ENCODE results near the gene HDAC9.

The HDAC9 gene

DNA sequence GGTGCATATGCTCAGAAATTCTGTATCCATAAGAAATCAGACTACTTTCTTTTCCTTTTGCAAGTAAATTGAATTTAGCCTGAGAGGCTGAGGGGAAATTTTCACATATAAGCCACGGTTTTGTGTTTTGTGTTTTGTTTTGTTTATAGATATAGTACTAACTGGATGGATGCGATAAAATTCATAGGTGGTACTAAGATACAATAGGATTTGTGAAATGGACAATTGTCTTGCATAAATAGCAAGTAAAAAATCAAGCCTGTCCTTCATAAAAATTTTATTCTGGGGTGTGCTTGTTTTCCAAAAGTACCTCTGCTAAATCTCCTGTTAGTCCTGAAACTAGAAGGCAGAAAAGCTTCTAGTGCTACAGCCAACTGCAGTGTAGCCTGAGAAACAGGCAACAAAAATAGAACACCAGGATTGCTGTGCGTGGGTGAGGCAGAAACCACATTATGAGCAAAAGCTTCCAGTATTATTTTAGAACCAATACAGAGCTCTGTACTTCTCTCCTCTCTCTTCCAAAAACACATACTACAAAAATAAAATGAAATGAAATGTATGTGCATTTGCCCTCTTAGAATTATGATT, 634 bp upstream of the HDAC9 start:
- DNase-seq: peak; percentile 72 to 78 (median 73)

GRCh38 chr7:18496341-18496700, 772 bp downstream of the HDAC9 start:
- no peak for DNase-seq

GRCh38 chr7:18497082-18497481, 1.5 kb downstream of the HDAC9 start:
- no peak for DNase-seq

GRCh38 chr7:18497800-18498199, 2.3 kb downstream of the HDAC9 start:
- no peak for DNase-seq

GRCh38 chr7:18498341-18498740, 2.8 kb downstream of the HDAC9 start:
- DNase-seq: no peak

- DNase-seq: no peak
Observed at GRCh38 chr7:18499407-18500177, 4.0 kb downstream of the HDAC9 start.

DNA sequence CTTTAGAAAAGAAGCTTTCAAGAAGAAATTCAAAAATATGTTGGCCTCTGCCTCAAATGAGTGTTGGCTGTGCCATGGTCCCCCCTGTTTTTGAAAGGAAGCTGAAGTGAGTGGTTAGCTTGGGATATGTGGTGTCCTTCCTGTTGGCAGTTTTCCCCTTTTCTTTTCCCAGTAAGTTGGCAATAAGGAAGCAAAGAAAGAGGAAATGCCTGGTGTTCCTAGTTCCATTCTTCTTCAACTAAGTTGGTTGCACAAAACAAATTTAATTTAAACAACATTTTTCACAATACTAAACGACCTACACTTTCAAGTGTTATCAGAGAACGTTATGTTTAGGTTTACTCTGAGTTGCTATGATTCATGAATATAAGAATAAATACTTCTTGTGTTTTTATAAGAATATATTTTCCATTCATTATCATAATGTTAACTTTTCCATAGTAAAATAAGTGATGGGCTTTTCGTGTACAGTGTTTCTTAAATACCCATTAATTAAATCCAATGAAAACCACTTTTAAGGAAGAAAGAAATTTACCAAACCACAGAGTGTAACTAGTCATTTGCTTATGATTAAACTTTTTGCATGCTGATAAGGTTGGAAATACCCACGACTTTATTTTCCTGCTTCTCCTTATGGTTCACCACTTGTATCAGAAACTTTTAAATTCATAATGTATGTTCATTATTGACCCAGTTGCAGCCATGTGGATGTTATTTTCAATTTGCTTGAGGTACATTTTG, 7.7 kb downstream of the HDAC9 start:
- DNase-seq: peak; percentile 52 to 84 (median 79)

DNA sequence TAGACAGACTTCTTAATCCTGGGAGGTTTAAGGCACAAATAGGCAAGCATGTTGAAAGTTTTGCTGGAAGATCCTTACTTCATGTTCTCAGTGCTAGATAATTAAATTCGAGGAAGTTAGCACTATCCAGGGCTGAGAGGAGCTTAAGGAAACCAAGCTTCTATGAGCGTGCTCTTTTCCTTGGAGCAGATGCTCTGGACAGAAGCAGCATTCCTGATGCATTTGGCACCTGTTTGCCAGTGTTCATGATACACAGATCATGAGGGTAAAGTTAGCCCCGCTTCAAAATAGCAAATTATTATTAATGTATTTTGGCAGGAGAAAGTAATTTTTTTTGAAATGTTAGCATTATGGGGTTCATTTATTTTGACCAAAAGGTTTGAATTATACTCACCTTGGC, 9.4 kb downstream of the HDAC9 start:
- peak in 1 of 3 donors; percentile 31 for DNase-seq

- peak; percentile 53 to 70 (median 65) for DNase-seq
Observed at GRCh38 chr7:18505870-18506460, 10.4 kb downstream of the HDAC9 start.

GRCh38 chr7:18508443-18509427, 13.2 kb downstream of the HDAC9 start:
- peak; percentile 84 to 98 (median 94) for DNase-seq

- DNase-seq: peak; percentile 57 to 80 (median 75)
Observed at GRCh38 chr7:18509481-18509880, 13.9 kb downstream of the HDAC9 start.

DNA sequence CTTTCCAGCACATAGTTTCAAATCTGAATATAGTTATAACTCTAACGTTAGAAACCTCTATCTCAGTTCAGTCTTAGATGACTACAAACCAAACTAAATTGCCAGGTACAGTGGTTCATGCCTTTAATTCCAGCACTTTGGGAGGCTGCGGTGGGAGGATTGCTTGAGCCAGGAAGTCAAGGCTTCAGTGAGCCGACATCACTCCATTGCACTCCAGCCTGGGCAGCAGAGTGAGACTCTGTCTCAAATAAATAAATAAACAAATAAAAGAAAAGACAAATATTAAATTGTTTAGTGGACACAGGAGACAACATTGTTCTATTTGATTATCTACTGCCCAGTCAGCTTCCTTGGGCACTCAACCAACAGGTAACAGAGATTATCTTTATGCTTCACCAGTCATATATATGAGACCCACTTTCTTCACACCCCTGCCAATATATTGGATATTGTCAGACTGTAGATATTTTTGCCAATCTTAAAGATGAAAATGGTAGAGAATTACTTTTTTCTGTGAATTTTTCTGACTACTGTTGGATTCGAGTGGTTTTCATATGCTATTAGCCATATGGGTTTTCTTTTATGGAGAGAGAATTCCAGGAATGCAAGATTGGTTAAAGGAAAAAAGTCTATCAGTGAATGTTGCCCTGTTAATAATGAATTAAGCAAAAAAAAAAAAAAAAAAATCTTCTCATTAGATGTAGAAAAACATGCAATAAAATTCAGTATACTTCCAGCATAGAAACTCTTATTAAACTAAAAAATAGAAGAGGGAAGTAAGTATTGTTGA, 16.0 kb downstream of the HDAC9 start:
- DNase-seq: no peak

DNA sequence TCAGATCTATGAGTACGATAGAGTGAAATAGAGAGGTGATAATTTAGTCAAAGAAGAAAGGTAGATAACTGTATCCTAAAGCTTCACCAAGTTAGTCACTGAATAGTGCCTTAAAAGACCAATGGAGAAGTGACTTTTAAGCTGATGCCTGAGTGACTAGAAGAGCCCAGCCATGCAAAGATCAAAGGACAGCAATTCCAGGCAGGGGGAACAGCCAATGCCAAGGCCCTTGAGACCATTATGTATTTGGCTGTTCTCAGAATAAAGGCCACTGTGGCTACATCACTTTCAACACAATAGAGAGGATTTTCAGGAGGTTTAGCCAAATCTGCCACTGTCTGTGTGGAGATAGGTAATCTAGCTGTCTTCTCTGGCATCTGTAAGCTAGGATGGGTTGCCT, 17.8 kb downstream of the HDAC9 start:
- DNase-seq: no peak

DNA sequence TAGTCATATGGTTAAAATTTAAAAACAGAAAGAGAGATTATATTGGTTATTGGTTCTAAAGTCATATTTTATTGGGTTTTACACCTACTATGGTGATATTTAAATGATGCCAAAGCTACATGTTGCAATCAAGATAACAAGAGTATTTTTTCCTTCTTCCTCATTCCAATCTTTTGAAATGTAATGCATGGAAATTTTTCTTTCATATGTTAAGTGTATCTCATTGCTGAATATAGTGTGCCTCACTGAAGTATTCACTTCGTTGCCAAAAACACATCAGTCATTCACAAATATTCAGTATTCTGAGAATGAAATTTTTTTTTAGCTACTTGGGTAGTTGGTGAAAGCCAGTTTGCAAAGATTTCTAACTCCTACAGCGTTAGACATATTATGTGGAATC, 19.5 kb downstream of the HDAC9 start:
- DNase-seq: no peak

- no peak for DNase-seq
Observed at GRCh38 chr7:18517646-18518045, 22.1 kb downstream of the HDAC9 start.

- DNase-seq: no peak
Observed at GRCh38 chr7:18518555-18518954, 23.0 kb downstream of the HDAC9 start.

DNA sequence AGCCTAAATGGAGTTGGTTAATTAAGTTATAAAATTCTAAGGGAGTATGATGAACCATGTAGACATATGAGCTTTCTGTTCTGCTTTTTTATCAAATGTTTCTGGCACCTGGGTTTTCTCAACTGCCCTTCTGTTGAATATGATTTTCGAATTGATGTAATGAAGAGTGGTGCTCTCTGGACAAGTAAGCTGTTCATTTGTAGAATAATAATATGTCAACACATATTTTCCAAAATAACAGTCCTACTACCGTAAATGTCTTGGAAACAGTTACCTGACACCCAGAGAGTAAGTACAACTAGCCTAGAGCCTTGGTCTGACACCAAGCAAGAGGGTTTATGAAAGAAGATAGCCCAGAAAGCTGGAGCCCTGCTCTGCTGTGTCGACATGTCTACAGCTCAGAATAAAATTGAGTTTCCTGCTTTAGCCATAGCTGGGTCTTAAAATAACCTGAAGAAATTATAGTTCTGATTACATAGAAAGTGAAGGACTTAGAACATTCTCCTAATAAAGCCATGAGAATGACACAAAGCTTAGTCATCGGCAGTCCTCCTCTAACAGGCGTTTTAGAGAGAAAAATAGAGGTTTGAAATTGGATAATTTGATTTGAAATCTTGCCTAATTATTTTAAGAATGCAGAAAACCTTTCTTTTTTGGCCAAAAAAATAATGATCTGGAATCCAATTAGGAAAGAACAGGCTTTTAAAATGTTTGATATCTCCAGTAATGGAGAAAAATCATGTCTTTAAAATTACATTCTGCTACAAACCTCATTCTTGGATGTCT, 25.1 kb downstream of the HDAC9 start:
- DNase-seq: peak in 2 of 3 donors; percentile 33 to 55

DNA sequence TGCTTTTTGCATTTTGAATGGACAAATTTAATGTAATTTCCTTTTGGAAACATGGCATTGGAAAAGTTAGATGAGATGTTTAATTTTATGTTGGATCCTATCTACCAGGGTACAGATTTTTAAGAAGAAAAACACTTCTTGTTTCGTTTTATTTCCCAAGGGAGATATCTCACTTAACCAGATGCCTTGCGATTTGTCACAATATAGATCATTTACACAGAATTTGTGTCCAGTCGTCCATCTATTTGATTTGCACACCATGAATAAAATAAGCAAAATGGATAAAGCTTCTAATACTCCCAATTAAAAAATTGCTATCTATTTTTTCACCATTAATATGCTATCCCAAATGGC, 25.7 kb downstream of the HDAC9 start:
- DNase-seq: no peak

GRCh38 chr7:18521945-18522566, 26.5 kb downstream of the HDAC9 start:
- no peak for DNase-seq

GRCh38 chr7:18524248-18524647, 28.7 kb downstream of the HDAC9 start:
- no peak for DNase-seq

Measured in suppressor macrophage treated with lipopolysaccharide for 1 hour (primary cell).